ENCODE measurements around the gene RGS6.

The RGS6 gene

DNA sequence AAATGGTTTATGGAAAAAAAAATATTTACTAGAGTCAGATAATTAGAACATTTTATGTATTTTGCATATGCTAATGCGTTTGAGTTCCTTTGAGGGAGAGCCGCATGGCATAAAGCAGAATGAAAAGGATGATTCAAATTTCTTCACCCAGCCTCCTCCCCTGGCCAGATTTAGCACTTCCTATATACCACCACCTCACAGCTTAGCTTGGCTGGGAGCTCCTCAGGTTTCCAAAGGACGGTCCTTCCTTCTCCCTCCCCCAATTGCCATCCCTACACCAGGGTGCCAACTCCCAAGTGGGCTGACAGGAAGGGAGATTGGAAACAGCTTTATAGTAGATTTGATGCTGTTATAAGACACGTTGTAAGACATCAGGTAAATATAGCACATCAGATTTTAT is 157.4 kb downstream of the RGS6 start:
- DNase-seq: no peak
- Histone ChIP-seq H3K4me1 (ENCODE audit: control extremely low read depth in 1 of 4, control insufficient read depth in 4 of 4, insufficient read depth in 4 of 4, low read length in 3 of 4) (no peaks in the 10 kb centered on the region), H3K27me3 (replicated peaks in 2 of 5; ENCODE audit: control insufficient read depth in 4 of 5, insufficient read depth in 5 of 5, low read length in 4 of 5) (no peaks in the 10 kb centered on the region), H3K9me3 (ENCODE audit: control extremely low read depth in 1 of 5, control insufficient read depth in 4 of 5, insufficient read depth in 2 of 5, low read depth in 1 of 5, low read length in 4 of 5) (no peaks in the 10 kb centered on the region), H3K36me3 (ENCODE audit: control insufficient read depth in 4 of 4, insufficient read depth in 4 of 4, low read length in 3 of 4) (no peaks in the 10 kb centered on the region), H3K27ac (ENCODE audit: insufficient read depth in 1 of 2, low read depth in 1 of 2, low read length in 2 of 2, poor library complexity in 1 of 2, severe bottlenecking in 2 of 2) (no peak overlapping the region), H3K4me3 (ENCODE audit: control insufficient read depth in 1 of 7, extremely low read depth in 1 of 7, insufficient read depth in 4 of 7, low read depth in 2 of 7, low read length in 6 of 7) (no peak overlapping the region)
- WGBS (ENCODE audit: insufficient coverage): no CpG with 5 or more reads among the region's 4 CpGs
- ChIA-PET CTCF (interaction anchor here (1.1 kb wide), 1 partner anchor 9 kb away, joined by 3 read pairs; no protein-coding TSS in a partner anchor), POLR2A (no interaction called here)

DNA sequence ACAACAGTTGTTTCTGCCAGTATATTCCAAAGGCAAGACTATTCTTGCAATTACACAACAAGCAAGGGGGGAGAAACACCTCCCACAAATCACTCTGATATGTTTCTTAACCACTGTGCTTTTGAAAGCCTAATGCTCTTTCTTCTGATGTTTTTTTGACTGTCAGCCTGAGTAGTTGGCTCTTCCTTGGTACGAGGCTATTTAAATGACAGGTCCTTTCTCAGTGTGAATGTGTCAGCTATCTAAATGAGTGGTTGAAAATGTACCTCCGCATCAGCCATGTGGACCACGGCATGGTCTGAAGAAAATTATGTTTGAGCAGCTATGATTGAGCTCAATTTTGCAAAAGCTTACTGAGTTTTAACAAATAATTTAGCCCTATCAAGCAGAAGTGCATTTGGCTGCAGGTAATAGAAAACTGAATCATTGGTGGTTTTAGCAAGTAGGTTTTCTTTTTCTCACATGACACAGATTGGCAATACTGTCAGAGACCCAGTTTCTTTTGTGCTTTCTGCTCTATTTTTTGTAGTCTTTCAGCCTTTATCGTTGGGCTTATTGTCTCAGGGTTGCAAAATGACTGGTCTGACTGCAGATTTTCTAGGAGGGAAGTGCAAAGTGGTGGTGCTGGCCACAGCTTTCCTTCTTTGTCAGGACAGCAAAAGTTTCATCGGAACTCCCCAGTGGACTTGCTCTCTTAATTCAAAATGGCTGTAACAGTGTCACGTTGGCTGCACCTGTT is 162.8 kb downstream of the RGS6 start:
- Histone ChIP-seq H3K4me3 (ENCODE audit: control insufficient read depth in 1 of 7, extremely low read depth in 1 of 7, insufficient read depth in 4 of 7, low read depth in 2 of 7, low read length in 6 of 7) (no peak overlapping the region), H3K4me1 (ENCODE audit: control extremely low read depth in 1 of 4, control insufficient read depth in 4 of 4, insufficient read depth in 4 of 4, low read length in 3 of 4) (no peaks in the 10 kb centered on the region), H3K27ac (ENCODE audit: insufficient read depth in 1 of 2, low read depth in 1 of 2, low read length in 2 of 2, poor library complexity in 1 of 2, severe bottlenecking in 2 of 2) (no peak overlapping the region), H3K27me3 (replicated peaks in 2 of 5; ENCODE audit: control insufficient read depth in 4 of 5, insufficient read depth in 5 of 5, low read length in 4 of 5) (no peaks in the 10 kb centered on the region), H3K9me3 (ENCODE audit: control extremely low read depth in 1 of 5, control insufficient read depth in 4 of 5, insufficient read depth in 2 of 5, low read depth in 1 of 5, low read length in 4 of 5) (no peaks in the 10 kb centered on the region), H3K36me3 (ENCODE audit: control insufficient read depth in 4 of 4, insufficient read depth in 4 of 4, low read length in 3 of 4) (no peaks in the 10 kb centered on the region)
- POLR2A ChIA-PET: no interaction called here
- DNase-seq: no peak
- 83% methylated on average over 4 of the region's 6 CpGs for WGBS (ENCODE audit: insufficient coverage)
- CTCF ChIA-PET: no interaction called here

DNA sequence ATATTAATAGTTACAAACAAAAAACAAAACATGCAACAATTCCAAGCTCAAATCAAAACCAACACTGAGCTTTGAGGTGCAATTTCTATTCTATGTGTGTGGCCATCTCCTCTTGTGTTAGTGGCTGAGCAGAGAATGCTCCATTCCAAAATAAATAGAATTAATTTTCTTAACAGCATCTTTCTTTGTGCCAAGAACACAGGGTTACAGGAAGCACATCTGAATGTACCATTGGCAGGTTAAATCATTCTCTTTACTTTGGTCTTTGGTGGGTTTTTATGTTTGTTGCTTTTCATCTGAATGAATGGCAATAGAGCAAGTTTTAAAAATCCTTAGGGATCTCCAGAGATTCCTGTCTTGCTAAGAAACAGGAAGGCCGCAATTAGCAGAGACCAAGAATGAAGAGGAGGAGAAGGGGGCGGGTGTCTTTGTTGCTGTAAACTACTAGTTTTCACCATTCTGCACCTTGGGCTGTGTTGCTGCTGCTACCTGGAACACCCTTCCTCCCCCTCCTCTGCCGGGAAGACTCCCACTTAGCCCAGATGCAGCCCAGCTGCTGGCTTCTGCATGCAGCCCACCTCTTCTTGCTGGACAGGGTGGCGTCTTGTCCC is 165.0 kb downstream of the RGS6 start:
- no peak for DNase-seq
- Histone ChIP-seq H3K27me3 (replicated peaks in 2 of 5; ENCODE audit: control insufficient read depth in 4 of 5, insufficient read depth in 5 of 5, low read length in 4 of 5) (no peaks in the 10 kb centered on the region), H3K4me3 (ENCODE audit: control insufficient read depth in 1 of 7, extremely low read depth in 1 of 7, insufficient read depth in 4 of 7, low read depth in 2 of 7, low read length in 6 of 7) (no peak overlapping the region), H3K36me3 (ENCODE audit: control insufficient read depth in 4 of 4, insufficient read depth in 4 of 4, low read length in 3 of 4) (no peaks in the 10 kb centered on the region), H3K4me1 (ENCODE audit: control extremely low read depth in 1 of 4, control insufficient read depth in 4 of 4, insufficient read depth in 4 of 4, low read length in 3 of 4) (no peaks in the 10 kb centered on the region), H3K27ac (ENCODE audit: insufficient read depth in 1 of 2, low read depth in 1 of 2, low read length in 2 of 2, poor library complexity in 1 of 2, severe bottlenecking in 2 of 2) (no peak overlapping the region), H3K9me3 (ENCODE audit: control extremely low read depth in 1 of 5, control insufficient read depth in 4 of 5, insufficient read depth in 2 of 5, low read depth in 1 of 5, low read length in 4 of 5) (no peaks in the 10 kb centered on the region)
- CTCF ChIA-PET: no interaction called here
- 86% methylated on average over 2 of the region's 4 CpGs for WGBS (ENCODE audit: insufficient coverage)
- POLR2A ChIA-PET: no interaction called here

DNA sequence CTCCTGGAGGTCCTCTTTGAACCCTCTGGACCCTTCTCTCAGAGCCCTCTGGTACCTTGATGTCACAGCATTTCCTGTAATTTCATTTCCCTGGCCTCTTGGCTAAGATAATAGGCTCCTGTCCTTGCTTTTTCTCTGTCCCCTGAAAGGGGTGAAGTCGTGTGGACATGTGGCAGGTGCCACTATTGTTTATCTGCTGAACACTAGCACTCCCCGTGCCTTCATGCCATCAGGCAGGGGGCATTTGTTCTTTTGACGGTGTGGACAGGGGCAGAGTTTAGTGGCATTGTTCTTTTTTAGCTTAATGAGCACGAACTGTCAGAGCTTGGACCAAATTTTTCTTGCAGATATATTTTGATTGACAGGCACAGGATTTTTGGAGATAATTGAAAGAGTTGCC is 166.0 kb downstream of the RGS6 start:
- DNase-seq: no peak
- CTCF ChIA-PET: interaction anchor here (1.0 kb wide), 1 partner anchor 9 kb away, joined by 3 read pairs; no protein-coding TSS in a partner anchor
- no peak overlapping the region for H3K4me3 ChIP-seq (ENCODE audit: control insufficient read depth in 1 of 7, extremely low read depth in 1 of 7, insufficient read depth in 4 of 7, low read depth in 2 of 7, low read length in 6 of 7)
- 85% methylated on average over 4 of the region's 4 CpGs for WGBS (ENCODE audit: insufficient coverage)
- POLR2A ChIA-PET: no interaction called here
- no peaks in the 10 kb centered on the region for H3K36me3 ChIP-seq (ENCODE audit: control insufficient read depth in 4 of 4, insufficient read depth in 4 of 4, low read length in 3 of 4)
- H3K4me1 ChIP-seq (ENCODE audit: control extremely low read depth in 1 of 4, control insufficient read depth in 4 of 4, insufficient read depth in 4 of 4, low read length in 3 of 4): no peaks in the 10 kb centered on the region
- no peaks in the 10 kb centered on the region for H3K27me3 ChIP-seq (replicated peaks in 2 of 5; ENCODE audit: control insufficient read depth in 4 of 5, insufficient read depth in 5 of 5, low read length in 4 of 5)
- no peaks in the 10 kb centered on the region for H3K9me3 ChIP-seq (ENCODE audit: control extremely low read depth in 1 of 5, control insufficient read depth in 4 of 5, insufficient read depth in 2 of 5, low read depth in 1 of 5, low read length in 4 of 5)
- H3K27ac ChIP-seq (ENCODE audit: insufficient read depth in 1 of 2, low read depth in 1 of 2, low read length in 2 of 2, poor library complexity in 1 of 2, severe bottlenecking in 2 of 2): no peak overlapping the region

DNA sequence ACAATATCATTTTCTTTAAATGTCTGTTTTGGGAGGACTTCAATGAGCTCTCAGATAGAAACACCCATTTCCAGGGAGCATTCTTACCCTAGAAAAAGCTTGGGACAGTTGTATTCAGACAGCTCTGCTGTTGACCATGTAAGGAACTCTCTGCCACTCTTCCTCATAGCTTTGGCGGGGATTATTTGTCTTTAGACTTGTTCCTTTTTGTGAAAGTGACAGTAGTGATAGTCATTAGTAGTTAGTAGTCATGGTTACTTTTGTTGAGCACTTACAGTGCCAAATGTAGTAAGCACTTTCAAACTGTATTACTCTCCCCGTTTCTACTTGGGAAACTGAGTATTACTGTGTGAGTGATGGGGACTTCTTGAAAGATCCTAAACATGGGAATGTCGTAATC is 167.3 kb downstream of the RGS6 start:
- Histone ChIP-seq H3K9me3 (ENCODE audit: control extremely low read depth in 1 of 5, control insufficient read depth in 4 of 5, insufficient read depth in 2 of 5, low read depth in 1 of 5, low read length in 4 of 5) (no peaks in the 10 kb centered on the region), H3K27ac (ENCODE audit: insufficient read depth in 1 of 2, low read depth in 1 of 2, low read length in 2 of 2, poor library complexity in 1 of 2, severe bottlenecking in 2 of 2) (no peak overlapping the region), H3K36me3 (ENCODE audit: control insufficient read depth in 4 of 4, insufficient read depth in 4 of 4, low read length in 3 of 4) (no peaks in the 10 kb centered on the region), H3K4me3 (ENCODE audit: control insufficient read depth in 1 of 7, extremely low read depth in 1 of 7, insufficient read depth in 4 of 7, low read depth in 2 of 7, low read length in 6 of 7) (no peak overlapping the region), H3K4me1 (ENCODE audit: control extremely low read depth in 1 of 4, control insufficient read depth in 4 of 4, insufficient read depth in 4 of 4, low read length in 3 of 4) (no peaks in the 10 kb centered on the region), H3K27me3 (replicated peaks in 2 of 5; ENCODE audit: control insufficient read depth in 4 of 5, insufficient read depth in 5 of 5, low read length in 4 of 5) (no peaks in the 10 kb centered on the region)
- no peak for DNase-seq
- POLR2A ChIA-PET: no interaction called here
- CTCF ChIA-PET: no interaction called here
- WGBS (ENCODE audit: insufficient coverage): 100% methylated on average over 1 of the region's 3 CpGs

DNA sequence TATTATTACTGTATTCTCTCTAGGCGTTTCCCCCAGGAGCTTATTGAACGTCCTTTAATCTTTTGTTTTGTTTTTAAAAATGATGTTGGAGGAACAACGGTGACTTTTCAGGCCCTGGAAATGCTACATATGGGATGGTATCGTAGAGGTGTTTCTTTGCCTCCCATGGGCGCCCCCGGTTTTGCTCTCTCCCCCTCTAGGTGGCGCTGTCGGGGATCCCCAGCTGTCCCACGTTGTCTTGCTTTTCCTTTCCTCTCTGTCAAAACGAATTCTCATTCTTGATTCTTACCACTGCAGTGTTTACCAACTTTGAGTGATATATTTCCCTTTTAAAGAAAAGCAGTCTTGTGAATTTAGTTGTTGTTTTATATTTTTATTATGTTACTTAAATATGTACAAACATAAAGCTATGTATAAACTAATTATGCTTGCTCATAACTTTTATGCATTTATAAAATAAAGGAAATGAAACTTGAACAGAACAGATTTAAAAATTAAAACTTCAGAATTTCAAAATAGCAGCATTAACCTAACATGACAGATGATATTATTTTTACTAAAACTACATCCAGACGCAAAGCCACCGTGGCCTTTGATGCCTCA is 171.9 kb downstream of the RGS6 start:
- ChIA-PET POLR2A (no interaction called here), CTCF (interaction anchor here (0.7 to 2.5 kb wide), 6 partner anchors 11 to 317 kb away, joined by 3 to 15 read pairs (median 5); no protein-coding TSS in a partner anchor)

DNA sequence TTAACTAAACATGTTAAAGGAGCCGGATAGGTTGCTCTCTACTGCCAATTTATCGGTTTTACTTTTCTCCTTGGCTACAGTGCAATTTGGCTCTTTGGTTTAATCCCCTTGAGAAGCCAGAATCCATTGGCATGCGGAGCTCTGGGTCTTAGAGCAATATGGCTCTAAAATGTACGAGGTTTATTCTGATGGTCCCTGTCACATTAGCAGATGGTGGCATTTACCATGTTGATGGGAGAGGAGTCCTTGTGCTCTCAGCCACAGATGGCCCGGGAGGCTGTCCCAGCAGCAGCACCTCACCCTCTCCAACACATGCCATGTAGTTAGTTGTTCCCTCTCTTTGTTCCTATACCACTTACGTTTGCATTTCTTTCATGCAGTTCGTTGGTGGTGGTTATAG is 179.7 kb downstream of the RGS6 start:
- POLR2A ChIA-PET: no interaction called here
- no peak for DNase-seq
- Histone ChIP-seq H3K27me3 (replicated peaks in 2 of 5; ENCODE audit: control insufficient read depth in 4 of 5, insufficient read depth in 5 of 5, low read length in 4 of 5) (no peaks in the 10 kb centered on the region), H3K4me3 (ENCODE audit: control insufficient read depth in 1 of 7, extremely low read depth in 1 of 7, insufficient read depth in 4 of 7, low read depth in 2 of 7, low read length in 6 of 7) (no peak overlapping the region), H3K9me3 (ENCODE audit: control extremely low read depth in 1 of 5, control insufficient read depth in 4 of 5, insufficient read depth in 2 of 5, low read depth in 1 of 5, low read length in 4 of 5) (peaks cover 0 to 4% (median 0%) of the 10 kb centered on the region in 5 experiments), H3K4me1 (ENCODE audit: control extremely low read depth in 1 of 4, control insufficient read depth in 4 of 4, insufficient read depth in 4 of 4, low read length in 3 of 4) (peaks cover 0 to 5% (median 1%) of the 10 kb centered on the region in 4 experiments), H3K36me3 (ENCODE audit: control insufficient read depth in 4 of 4, insufficient read depth in 4 of 4, low read length in 3 of 4) (no peaks in the 10 kb centered on the region), H3K27ac (ENCODE audit: insufficient read depth in 1 of 2, low read depth in 1 of 2, low read length in 2 of 2, poor library complexity in 1 of 2, severe bottlenecking in 2 of 2) (no peak overlapping the region)
- WGBS (ENCODE audit: insufficient coverage): 94% methylated on average over 6 of the region's 7 CpGs
- CTCF ChIA-PET: no interaction called here

More for the DNA sequence above, 171.9 kb downstream of the RGS6 start:
- 30% methylated on average over 5 of the region's 12 CpGs for WGBS (ENCODE audit: insufficient coverage)
- Histone ChIP-seq H3K4me3 (ENCODE audit: control insufficient read depth in 1 of 7, extremely low read depth in 1 of 7, insufficient read depth in 4 of 7, low read depth in 2 of 7, low read length in 6 of 7) (no peak overlapping the region), H3K4me1 (ENCODE audit: control extremely low read depth in 1 of 4, control insufficient read depth in 4 of 4, insufficient read depth in 4 of 4, low read length in 3 of 4) (peaks cover 0 to 5% (median 0%) of the 10 kb centered on the region in 4 experiments), H3K27ac (ENCODE audit: insufficient read depth in 1 of 2, low read depth in 1 of 2, low read length in 2 of 2, poor library complexity in 1 of 2, severe bottlenecking in 2 of 2) (no peak overlapping the region), H3K27me3 (replicated peaks in 2 of 5; ENCODE audit: control insufficient read depth in 4 of 5, insufficient read depth in 5 of 5, low read length in 4 of 5) (no peaks in the 10 kb centered on the region), H3K36me3 (ENCODE audit: control insufficient read depth in 4 of 4, insufficient read depth in 4 of 4, low read length in 3 of 4) (no peaks in the 10 kb centered on the region), H3K9me3 (ENCODE audit: control extremely low read depth in 1 of 5, control insufficient read depth in 4 of 5, insufficient read depth in 2 of 5, low read depth in 1 of 5, low read length in 4 of 5) (peaks cover 0 to 2% (median 0%) of the 10 kb centered on the region in 5 experiments)
- peak; percentile 25 to 49 (median 45) for DNase-seq
